WERI-Rb-1 (cell line): ENCODE data around the gene ABCG4.

Source experiments
- DNase-seq: peaks from one replicate; pipeline ENCODE4 v3.0.0-alpha.2; 2020
- H3K27ac ChIP-seq: fragments of 250-450 bp; sonication (Bioruptor Pico); 2 replicates; pipeline ENCODE4 v1.5.1; 2020; ENCODE audit warnings: mild to moderate bottlenecking, moderate library complexity
- H3K27me3 ChIP-seq: fragments of 250-450 bp; sonication (Bioruptor Pico); 2 replicates; pipeline ENCODE4 v1.5.1; 2021; ENCODE audit warnings: mild to moderate bottlenecking, low read depth, moderate library complexity; ENCODE audit not compliant: insufficient read depth, severe bottlenecking
- H3K36me3 ChIP-seq: fragments of 250-450 bp; sonication (Bioruptor Pico); 2 replicates; pipeline ENCODE4 v1.5.1; 2020; ENCODE audit warnings: mild to moderate bottlenecking, moderate library complexity
- H3K4me3 ChIP-seq: 2 replicates; pipeline ENCODE4 v1.5.1; 2011; ENCODE audit warnings: low read depth, mild to moderate bottlenecking, control low read depth, low read length
- H3K9me3 ChIP-seq: fragments of 250-450 bp; sonication (Bioruptor Pico); 2 replicates; pipeline ENCODE4 v1.5.1; 2021; ENCODE audit warnings: mild to moderate bottlenecking, moderate library complexity; ENCODE audit not compliant: severe bottlenecking
- CTCF ChIP-seq: IDR thresholded peaks from 2 replicates; pipeline ENCODE4 v1.5.1; 2011; ENCODE audit warnings: low read depth, mild to moderate bottlenecking, control low read depth, inconsistent platforms, low read length

The ABCG4 gene

GRCh38 chr11:119109843-119110242 lies 39.0 kb upstream of the ABCG4 start:
- H3K9me3 ChIP-seq, result no peaks in the 10 kb centered on the region
- H3K27me3 ChIP-seq, result no peaks in the 10 kb centered on the region
- DNase-seq, result no peak
- TF ChIP-seq CTCF, result no peak
- H3K36me3 ChIP-seq, result peaks cover 18% of the 10 kb centered on the region
- H3K4me3 ChIP-seq, result no peak overlapping the region
- H3K27ac ChIP-seq, result no peak overlapping the region

- Histone ChIP-seq H3K27ac (no peak overlapping the region), H3K9me3 (no peaks in the 10 kb centered on the region), H3K4me3 (no peak overlapping the region), H3K27me3 (no peaks in the 10 kb centered on the region), H3K36me3 (peaks cover 19% of the 10 kb centered on the region)
- DNase-seq, result no peak
- no peak for TF ChIP-seq CTCF
Measured at GRCh38 chr11:119110439-119110838, 38.4 kb upstream of the ABCG4 start.

- Histone ChIP-seq H3K9me3 (no peaks in the 10 kb centered on the region), H3K4me3 (no peak overlapping the region), H3K36me3 (peaks cover 23% of the 10 kb centered on the region), H3K27ac (no peak overlapping the region), H3K27me3 (no peaks in the 10 kb centered on the region)
- DNase-seq, result no peak
- TF ChIP-seq CTCF, result no peak
Measured at GRCh38 chr11:119111361-119111925, 37.4 kb upstream of the ABCG4 start.

DNA sequence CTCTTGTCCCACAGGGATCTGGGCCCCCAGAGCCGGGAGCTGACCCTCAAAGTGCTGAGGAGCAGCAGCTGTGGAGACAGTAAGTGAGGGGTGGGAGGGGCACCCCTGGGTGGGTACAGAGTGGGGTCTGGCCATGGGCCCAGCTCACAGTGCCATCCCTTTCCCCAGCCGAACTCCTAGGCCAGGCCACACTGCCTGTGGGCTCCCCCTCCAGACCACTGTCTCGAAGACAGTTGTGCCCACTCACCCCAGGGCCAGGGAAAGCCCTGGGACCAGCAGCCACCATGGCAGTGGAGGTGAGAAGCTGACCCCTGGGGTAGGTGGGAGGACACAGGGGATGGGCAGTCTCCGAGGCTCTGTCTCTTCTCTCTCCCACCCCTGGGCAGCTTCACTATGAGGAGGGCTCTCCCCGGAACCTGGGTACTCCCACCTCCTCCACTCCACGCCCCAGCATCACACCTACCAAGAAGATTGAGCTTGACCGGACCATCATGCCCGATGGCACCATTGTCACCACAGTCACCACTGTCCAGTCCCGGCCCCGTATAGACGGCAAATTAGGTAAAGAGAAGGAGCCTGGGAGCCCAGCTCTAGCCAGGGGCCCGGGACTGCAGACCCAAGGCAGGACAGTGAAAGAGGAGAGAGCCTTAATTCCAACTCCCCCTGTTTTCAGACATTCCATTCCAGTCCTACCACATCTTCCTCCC lies 36.4 kb upstream of the ABCG4 start:
- H3K4me3 ChIP-seq, result no peak overlapping the region
- no peak for DNase-seq

GRCh38 chr11:119113716-119114115 lies 35.1 kb upstream of the ABCG4 start:
- no peak overlapping the region for H3K4me3 ChIP-seq
- no peaks in the 10 kb centered on the region for H3K9me3 ChIP-seq
- no peak for TF ChIP-seq CTCF
- no peak overlapping the region for H3K27ac ChIP-seq
- no peaks in the 10 kb centered on the region for H3K27me3 ChIP-seq
- DNase-seq, result no peak
- H3K36me3 ChIP-seq, result peaks cover 26% of the 10 kb centered on the region

More for the DNA sequence above, 36.4 kb upstream of the ABCG4 start:
- no peak overlapping the region for H3K27ac ChIP-seq
- no peaks in the 10 kb centered on the region for H3K27me3 ChIP-seq
- peaks cover 23% of the 10 kb centered on the region for H3K36me3 ChIP-seq
- no peak for TF ChIP-seq CTCF
- no peaks in the 10 kb centered on the region for H3K9me3 ChIP-seq
